ENCODE measurements around the gene LTO1.

Gene LTO1

GRCh38 chr11:69677749-69678148 is 2.6 kb upstream of the LTO1 start:
- DNase-seq (ENCODE audit: low read depth in 2 of 2) = no peak

- no peak for DNase-seq (ENCODE audit: low read depth in 2 of 2)
Measured at GRCh38 chr11:69674267-69674885, 777 bp downstream of the LTO1 start.

DNA sequence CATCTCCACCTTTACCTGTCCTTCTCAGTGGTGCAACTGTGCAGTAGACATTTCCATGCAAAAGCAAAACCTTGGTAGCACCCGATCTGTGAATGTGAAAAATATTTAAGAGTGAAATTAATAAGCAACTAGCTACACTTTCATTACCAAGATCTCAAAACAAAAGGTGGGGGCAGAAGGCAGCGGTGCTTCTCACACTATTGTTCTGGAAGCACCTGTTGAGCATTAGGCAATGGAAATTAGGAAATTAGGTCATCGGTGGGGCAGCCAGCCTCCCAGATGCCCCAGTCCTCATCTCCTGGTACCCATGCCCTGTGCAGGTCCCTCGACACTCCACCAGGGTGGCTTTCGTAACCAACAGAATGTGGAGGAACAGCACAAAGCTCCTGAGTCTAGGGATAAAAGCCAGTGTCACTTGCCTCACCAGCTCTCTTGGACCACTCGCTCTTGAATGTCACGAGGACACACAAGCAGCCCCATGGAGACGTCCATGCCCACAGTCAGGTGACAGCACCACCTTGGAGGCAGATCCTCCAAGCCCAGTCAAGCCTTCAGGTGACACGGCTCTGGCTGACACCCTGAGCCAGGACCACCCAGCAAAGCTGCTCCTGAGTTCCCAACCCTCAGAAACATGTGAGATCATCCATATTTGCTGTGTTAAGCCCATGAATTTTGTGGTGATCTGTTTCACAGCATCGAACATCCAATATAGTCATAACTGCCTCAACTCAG is 3.3 kb downstream of the LTO1 start:
- no peak for DNase-seq (ENCODE audit: low read depth in 2 of 2)

DNA sequence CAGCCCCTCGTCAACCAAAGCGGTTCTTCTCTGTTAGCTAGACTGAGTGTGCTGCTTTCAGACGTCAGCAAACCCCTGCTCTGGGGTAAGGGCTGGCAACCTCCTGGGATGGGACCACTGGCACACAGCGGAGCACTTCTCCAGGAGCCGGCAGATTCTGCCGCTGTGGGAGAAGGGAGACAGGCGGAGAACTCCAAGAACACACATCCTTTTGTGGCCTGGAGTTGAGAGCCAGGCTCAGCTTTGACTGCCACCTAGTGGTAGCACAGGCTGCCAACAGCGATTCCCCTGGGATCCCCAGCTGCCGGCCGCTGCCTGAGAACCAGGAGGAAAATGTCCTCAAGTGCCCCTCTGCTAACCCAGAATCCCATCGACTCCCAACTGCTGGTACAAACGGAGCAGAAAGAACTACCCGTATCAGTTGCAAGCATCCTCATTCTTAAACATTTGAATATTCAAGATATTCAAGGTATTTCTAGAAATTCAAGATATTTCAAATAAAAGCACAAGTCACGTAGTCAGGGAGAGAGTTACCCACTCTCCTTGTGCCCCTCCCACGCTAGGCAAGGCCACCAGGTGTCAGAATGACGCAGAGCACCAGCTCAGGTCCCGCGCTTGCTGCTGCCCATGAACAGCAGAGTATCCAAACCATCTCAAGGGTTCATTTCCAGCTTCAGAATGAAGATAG is 4.9 kb downstream of the LTO1 start:
- peak; percentile 47 to 55 for DNase-seq (ENCODE audit: low read depth in 2 of 2)

- DNase-seq (ENCODE audit: low read depth in 2 of 2) = no peak
Measured at GRCh38 chr11:69669486-69669885, 5.7 kb downstream of the LTO1 start.

- no peak for DNase-seq (ENCODE audit: low read depth in 2 of 2)
Measured at GRCh38 chr11:69667619-69668604, 7.2 kb downstream of the LTO1 start.

DNA sequence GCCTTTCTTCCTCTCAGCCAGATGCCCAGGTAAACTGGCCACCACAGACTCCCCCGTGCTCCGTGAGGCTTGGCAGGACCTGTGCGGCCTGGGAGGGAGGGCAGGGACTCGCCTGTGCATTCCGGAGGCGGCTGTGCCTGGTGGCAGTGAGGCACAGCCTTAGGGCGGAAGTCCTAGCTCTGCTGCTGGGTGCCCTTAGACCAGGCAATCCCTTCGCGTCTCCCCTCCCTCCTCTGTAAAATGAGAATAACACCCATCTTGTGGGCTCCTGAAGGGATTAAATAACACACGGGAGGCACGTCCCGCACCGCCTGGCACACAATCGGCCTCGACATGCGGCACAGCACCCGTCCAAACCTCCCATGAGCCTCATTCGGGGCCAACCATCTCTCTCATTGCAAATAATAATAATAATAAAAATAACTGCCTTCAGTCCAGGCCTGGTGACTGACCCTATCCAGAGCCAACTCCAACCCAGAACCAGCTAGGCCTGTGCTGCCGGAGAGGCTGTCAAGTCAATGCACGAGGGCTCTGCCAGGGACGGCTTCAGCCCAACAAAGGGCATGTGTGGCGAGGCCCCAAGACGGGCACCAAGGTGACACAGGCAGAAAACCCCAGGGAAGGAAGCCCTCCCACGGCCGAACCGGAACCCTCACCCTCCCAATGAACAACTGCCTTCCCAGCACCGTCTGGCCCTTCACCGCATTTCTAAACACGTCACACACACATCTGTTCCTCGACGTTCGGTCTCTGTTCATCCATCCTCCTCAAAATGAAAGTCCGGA is 8.2 kb downstream of the LTO1 start:
- DNase-seq (ENCODE audit: low read depth in 2 of 2) = no peak

DNA sequence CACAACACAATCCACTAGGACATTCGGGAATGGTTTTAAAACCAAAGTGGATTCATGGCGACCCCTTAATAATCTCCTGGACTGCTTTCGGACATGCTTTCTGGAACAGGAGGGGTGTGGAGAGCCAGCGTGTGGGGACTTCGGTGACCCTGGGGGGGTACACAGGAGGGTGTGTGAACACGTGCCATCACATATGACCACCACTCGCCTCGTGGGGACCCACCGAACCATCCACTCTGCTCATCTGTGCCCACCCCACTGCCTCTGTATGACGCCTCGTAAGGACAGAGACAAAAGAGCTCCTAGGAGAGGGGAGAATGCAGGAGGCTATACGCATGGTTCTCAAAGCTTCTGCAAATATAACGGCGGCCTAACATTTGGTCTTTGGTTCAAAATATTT is 8.9 kb downstream of the LTO1 start:
- no peak for DNase-seq (ENCODE audit: low read depth in 2 of 2)

DNA sequence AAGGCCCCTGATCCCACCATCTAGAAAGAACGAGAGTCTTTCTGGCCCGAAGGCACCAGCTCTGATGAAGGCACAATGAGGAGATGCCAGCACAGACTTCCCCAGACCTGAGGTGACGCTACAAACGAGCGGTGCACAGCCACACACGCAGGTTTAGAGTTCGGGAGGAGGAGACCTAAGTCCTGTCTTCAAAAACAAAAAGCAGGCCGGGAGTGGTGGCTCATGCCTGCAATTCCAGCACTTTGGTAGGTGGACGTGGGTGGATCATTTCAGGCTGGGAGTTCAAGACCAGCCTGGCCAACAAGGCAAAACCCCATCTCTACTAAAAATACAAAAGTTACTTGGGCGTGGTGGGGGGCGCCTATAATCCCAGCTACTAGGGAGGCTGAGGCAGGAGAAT is 9.5 kb downstream of the LTO1 start:
- DNase-seq (ENCODE audit: low read depth in 2 of 2) = no peak

- no peak for DNase-seq (ENCODE audit: low read depth in 2 of 2)
Measured at GRCh38 chr11:69664901-69665300, 10.3 kb downstream of the LTO1 start.

DNA sequence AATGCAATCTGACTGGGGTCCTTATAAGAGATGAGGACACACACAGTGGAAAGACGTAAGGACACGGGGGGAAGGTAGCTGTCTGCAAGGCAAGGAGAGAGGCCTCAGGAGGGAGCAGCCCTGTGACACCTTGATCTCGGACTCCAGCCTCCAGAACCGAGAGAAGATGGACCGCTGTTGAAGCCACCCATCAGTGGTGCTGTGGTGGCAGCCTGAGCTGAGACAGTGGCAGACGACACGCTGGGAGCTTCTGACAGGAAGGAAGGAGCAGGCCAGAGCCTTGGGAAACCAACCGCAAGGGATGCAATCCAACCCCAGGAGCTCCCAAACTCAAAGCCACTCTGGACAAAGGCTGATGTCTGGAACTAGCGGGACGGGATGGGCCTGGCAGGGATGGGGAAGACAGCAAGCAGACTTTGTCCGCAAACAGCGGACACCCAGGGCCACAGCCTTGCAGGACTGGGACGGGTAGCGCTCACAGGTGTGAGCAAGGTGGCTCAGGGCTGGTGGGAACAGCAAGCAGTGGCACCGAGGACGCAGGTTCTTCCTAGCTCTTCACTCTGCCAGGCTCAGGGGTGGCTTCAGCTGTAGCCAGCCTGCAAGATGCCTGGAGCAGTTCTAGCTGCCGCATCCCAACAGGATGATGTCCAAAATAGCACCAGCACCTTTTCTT is 10.9 kb downstream of the LTO1 start:
- DNase-seq (ENCODE audit: low read depth in 2 of 2) = no peak

GRCh38 chr11:69663326-69663725 is 11.8 kb downstream of the LTO1 start:
- DNase-seq (ENCODE audit: low read depth in 2 of 2) = no peak

- DNase-seq (ENCODE audit: low read depth in 2 of 2) = no peak
Measured at GRCh38 chr11:69662806-69663205, 12.3 kb downstream of the LTO1 start.

DNA sequence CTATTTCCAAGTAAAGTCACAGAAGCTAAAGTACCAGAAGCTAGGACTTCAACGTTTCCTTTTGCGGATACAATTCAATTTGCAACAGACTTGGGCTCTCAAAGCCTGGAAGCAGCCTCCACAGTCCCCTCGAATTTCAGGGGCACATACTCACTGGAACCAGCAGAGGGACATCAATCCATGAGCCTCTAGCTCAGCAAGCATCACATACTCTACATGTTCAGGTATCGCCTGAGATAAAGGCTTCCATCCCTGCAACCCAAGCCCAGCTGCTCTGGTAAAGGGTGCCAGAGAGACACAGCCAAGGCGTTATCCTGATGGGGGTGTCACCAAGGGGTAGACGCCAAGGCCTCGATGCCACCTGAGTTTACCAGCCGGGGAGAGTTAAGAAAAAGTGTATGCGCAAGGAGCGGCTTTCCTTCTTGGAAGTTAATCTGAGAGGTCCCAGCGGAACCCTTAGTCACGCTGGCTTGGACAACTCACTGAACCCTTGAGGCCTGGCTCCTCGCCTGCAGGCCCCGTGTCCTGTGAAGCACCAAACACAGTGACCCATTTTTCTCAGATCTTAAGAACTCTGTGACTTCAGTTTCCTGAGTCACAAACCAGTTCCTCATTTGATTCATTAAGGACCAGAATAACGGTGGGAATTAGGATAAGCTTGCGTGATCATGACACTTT is 13.0 kb downstream of the LTO1 start:
- DNase-seq (ENCODE audit: low read depth in 2 of 2) = no peak

GRCh38 chr11:69661413-69661715 is 13.8 kb downstream of the LTO1 start:
- no peak for DNase-seq (ENCODE audit: low read depth in 2 of 2)

GRCh38 chr11:69660001-69660500 is 15.1 kb downstream of the LTO1 start:
- DNase-seq (ENCODE audit: low read depth in 2 of 2) = no peak

DNA sequence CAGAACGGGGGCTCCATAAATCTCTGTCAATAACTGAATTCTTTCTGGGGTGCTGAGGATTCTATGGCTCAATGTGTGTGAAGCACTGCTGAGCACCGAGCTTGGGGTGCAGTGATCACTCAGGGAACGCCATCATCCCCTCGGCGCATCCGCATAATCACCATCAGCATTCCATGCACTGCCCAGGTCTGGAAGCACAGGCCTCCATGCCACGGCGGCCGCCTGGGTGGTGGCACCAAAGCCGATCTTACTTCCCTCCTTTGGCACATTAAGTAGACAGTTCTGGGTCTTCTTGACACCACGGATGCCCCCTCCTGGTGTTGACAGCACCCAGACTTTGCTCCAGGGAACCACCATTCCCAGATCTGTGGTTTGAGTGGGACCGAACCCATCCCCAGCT is 15.6 kb downstream of the LTO1 start:
- DNase-seq (ENCODE audit: low read depth in 2 of 2) = no peak

DNA sequence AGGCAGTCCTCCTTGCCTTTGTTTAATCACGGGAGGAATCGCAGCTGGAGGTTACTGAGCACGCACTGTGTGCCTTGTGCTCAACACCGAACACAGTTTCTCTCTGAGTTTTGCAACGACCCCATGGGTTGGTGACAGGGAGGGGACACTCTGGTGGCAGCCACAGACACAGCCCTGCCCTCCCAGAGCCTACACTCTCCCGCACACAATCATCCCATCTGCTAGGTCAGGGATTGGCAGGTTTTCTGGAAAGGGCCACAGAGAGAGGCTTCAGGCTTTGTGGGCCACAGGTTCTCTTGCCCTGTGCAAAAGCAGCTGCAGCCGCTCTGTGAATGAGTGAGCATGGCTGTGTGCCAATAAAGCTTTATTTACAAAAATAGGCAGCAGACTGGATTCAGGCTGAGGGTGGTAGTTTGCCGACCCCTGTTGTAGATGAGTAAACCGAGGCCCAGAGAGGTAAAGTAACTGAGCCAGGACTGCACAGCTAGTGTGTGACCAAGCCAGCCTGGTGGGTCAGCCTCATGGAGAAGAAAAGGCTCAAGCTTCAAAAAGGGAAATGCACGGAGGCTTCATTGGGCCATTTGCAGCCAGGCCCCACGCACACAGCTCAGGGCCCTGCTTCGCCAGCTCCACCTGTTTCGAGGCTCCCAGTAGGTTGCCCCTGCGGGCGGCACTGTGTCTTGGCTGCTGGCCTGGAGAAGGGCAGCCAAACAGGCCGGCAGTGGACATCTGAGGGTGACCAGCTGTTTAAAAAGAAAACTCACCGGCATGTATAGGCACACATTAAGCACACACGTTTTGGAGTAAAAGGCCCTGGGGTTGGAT is 16.3 kb downstream of the LTO1 start:
- no peak for DNase-seq (ENCODE audit: low read depth in 2 of 2)
